ENCODE measurements around the gene ASPG. TPM values are rescaled to one million over a fixed set of nuclear protein-coding genes. Genes with fewer than 3 reads are reported as not detected.
A peak's percentile ranks its signal among the peaks of the same experiment; 100 is the strongest.

Gene ASPG
- total RNA-seq, 3 donors from 2014 or later: 0.19 TPM; not detected in 2

DNA sequence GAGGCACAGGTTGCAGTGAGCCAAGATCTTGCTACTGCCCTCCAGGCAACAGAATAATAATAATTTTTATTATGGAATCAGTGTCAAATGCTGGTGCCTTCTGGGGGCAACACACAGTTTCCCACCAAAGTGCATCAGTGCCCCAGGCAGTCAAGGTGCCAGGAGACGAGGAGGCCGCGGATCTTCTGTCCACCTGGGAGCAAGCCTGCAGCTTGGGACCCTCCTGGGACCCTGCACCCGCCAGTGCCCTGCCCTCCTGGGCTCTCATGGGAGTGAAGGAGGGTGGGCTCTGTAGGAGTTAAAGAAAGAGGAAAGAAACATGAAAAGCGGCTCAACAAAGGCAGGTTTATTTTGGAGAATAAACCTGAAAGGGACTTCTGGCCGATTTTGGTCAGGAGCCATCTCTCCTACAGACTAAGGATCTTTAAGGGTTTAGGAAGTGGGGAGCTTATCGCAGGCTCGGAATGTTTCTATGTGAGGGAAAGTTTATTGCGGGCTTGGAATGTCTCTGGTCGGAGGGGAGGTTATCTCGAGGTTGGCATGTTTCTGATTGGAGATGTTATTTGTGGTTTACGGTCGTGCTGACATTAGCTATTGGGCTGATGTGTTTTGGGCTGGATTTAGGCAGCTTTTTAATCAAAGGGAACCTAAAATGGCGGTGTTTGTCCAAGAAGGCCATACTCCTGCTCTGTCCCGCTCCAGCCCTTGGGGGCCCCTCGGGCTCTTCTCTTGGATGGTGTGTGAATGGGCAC is 1.1 kb upstream of the ASPG start:
- Mint-ChIP-seq H3K27me3 (ENCODE audit: low read depth) (peaks cover 22% of the 10 kb centered on the region), H3K4me3 (peak overlapping the region; percentile 21), H3K36me3 (ENCODE audit: insufficient read depth) (no peaks in the 10 kb centered on the region), H3K4me1 (ENCODE audit: low read depth) (peaks cover 2% of the 10 kb centered on the region), H3K9me3 (no peaks in the 10 kb centered on the region)
- no peak for ATAC-seq
- no peak for DNase-seq

DNA sequence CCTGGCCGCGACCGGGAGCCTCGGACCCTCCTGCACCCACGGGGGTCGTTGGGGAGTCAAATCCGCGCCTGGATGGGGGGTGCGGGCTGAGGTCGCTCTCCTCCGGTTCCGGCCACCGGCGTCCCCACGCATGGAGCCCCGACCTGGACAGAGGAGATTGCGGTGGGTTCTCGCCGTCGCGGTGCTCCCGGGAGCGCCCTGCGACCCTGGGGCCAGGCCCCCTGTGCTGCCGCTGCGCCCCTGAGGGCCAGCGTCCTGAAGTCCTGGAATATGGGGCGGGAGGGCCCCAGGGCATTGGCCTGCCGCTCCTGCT is 345 bp downstream of the ASPG start:
- peaks cover 2% of the 10 kb centered on the region for H3K4me1 Mint-ChIP-seq (ENCODE audit: low read depth)
- H3K36me3 Mint-ChIP-seq (ENCODE audit: insufficient read depth): no peaks in the 10 kb centered on the region
- DNase-seq (no peak), ATAC-seq (no peak)
- H3K9me3 Mint-ChIP-seq: no peaks in the 10 kb centered on the region
- peaks cover 22% of the 10 kb centered on the region for H3K27me3 Mint-ChIP-seq (ENCODE audit: low read depth)
- no peak overlapping the region for H3K4me3 Mint-ChIP-seq

DNA sequence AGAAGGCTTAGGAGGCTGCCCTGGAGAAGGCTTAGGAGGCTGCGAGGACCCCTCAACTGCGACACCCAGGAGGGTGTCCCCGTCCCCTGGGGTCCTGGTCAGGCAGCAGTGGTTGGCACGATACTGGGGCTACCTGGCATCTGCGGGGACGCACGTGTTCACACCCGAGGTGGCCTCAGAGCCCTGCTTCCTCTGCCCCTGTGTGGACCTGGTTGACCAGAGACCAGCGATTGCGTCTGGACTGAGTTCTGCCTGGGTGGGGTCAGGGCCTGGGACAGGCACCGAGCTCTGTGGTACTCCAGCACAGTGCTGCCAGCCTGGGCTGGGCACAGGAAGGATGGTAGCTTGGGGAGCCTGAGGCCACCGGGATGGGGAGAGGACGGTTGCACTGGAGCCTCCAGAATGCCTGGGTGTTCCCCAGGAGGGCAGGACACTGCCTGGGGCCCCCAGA is 735 bp downstream of the ASPG start:
- DNase-seq (no peak), ATAC-seq (no peak)
- H3K9me3 Mint-ChIP-seq: no peaks in the 10 kb centered on the region
- H3K4me1 Mint-ChIP-seq (ENCODE audit: low read depth): peaks cover 2% of the 10 kb centered on the region
- H3K27me3 Mint-ChIP-seq (ENCODE audit: low read depth): peaks cover 22% of the 10 kb centered on the region
- H3K36me3 Mint-ChIP-seq (ENCODE audit: insufficient read depth): no peaks in the 10 kb centered on the region
- H3K4me3 Mint-ChIP-seq: no peak overlapping the region

- Mint-ChIP-seq H3K27me3 (ENCODE audit: low read depth) (peaks cover 22% of the 10 kb centered on the region), H3K9me3 (no peaks in the 10 kb centered on the region), H3K36me3 (ENCODE audit: insufficient read depth) (no peaks in the 10 kb centered on the region), H3K4me1 (ENCODE audit: low read depth) (peaks cover 2% of the 10 kb centered on the region), H3K4me3 (no peak overlapping the region)
- DNase-seq (no peak), ATAC-seq (no peak)
Observed at GRCh38 chr14:104086661-104087461, 1.4 kb downstream of the ASPG start.

- ATAC-seq (no peak), DNase-seq (no peak)
- Mint-ChIP-seq H3K9me3 (no peaks in the 10 kb centered on the region), H3K36me3 (ENCODE audit: insufficient read depth) (no peaks in the 10 kb centered on the region), H3K27me3 (ENCODE audit: low read depth) (peaks cover 22% of the 10 kb centered on the region), H3K4me3 (no peak overlapping the region), H3K4me1 (ENCODE audit: low read depth) (peaks cover 2% of the 10 kb centered on the region)
Observed at GRCh38 chr14:104087505-104087904, 2.0 kb downstream of the ASPG start.

DNA sequence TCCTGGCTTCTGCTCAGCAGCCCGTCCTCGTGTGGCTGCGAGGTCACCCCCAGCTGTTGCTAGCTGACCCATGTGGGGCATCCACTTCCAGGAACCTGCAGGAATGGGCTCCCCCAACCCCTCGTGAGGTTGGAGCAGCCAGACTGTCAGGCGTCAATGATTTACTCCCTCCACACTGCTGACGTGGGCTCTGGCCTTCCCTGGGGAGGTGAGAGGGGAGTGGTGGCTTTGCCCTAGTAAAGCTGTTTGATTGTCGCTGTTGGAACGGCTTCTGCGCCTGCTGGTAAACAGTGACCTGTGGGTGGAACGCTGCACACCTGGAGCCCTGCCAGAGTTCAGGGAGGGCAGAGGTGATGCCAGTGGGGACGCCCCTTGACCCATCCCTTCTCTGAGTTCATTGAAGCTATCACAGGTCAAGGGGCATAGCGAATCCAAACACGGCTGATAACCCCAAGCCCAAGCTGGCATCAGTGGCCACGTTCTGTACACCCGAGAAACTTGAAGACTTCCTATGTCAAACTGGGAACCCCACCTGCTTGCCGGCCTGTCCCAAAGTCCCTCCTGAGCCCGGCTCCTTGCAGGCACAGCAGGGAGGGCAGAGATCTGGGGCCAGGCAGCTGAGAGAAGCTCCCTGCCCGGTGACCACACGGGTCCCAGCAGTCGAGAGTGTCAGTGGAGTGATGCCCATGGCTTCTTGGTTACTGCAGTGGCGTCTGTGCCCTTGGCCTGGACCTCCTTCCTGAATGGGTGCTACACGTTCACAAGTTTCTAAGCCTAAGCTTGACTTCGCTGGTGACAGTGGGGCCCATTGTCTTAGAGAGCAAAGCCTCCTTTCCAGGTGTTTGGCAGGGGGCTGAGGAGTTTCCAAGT is 2.7 kb downstream of the ASPG start:
- Mint-ChIP-seq H3K9me3 (no peaks in the 10 kb centered on the region), H3K4me3 (no peak overlapping the region), H3K4me1 (ENCODE audit: low read depth) (peaks cover 2% of the 10 kb centered on the region), H3K36me3 (ENCODE audit: insufficient read depth) (no peaks in the 10 kb centered on the region), H3K27me3 (ENCODE audit: low read depth) (peaks cover 17% of the 10 kb centered on the region)
- DNase-seq (no peak), ATAC-seq (no peak)

DNA sequence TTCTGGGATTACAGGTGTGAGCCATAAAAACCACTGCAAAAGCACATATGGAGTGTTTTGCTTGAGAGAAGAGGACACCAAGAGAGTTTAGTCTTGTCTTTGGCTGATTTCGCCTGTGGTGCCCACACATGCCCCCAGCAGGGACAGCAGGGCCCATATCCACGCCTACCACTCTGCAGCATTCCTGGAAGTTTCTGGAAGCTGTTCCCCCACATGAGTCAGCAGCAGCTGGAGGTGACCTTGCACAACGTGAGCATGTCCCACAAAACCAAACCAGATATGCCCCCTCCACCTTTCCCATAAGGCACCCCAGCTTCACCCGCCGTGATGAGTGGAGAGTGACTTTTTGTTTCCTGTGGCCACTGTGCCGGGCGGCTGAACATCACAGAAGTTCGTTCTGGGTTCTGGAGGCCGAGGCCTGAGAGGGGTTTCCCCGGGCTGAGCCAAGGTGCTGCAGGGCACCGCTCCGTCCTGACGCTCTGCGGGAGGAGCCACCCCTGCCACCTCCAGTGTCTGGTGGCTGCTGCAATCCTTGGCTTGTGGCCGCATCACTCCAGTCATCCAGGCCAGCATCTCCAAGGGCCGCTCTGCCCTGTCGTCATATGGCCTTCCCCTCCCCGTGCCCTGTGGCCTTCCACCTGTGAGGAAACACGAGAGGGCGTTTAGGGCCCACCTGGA is 4.7 kb downstream of the ASPG start:
- no peak overlapping the region for H3K4me3 Mint-ChIP-seq
- H3K9me3 Mint-ChIP-seq: no peaks in the 10 kb centered on the region
- H3K27me3 Mint-ChIP-seq (ENCODE audit: low read depth): peaks cover 2% of the 10 kb centered on the region
- H3K36me3 Mint-ChIP-seq (ENCODE audit: insufficient read depth): no peaks in the 10 kb centered on the region
- peaks cover 4% of the 10 kb centered on the region for H3K4me1 Mint-ChIP-seq (ENCODE audit: low read depth)
- DNase-seq (no peak), ATAC-seq (no peak)

- Mint-ChIP-seq H3K4me3 (no peak overlapping the region), H3K27me3 (ENCODE audit: low read depth) (peaks cover 2% of the 10 kb centered on the region), H3K36me3 (ENCODE audit: insufficient read depth) (no peaks in the 10 kb centered on the region), H3K4me1 (ENCODE audit: low read depth) (peaks cover 7% of the 10 kb centered on the region), H3K9me3 (no peaks in the 10 kb centered on the region)
- ATAC-seq: no peak
- DNase-seq: no peak
Observed at GRCh38 chr14:104091061-104091926, 5.8 kb downstream of the ASPG start.

DNA sequence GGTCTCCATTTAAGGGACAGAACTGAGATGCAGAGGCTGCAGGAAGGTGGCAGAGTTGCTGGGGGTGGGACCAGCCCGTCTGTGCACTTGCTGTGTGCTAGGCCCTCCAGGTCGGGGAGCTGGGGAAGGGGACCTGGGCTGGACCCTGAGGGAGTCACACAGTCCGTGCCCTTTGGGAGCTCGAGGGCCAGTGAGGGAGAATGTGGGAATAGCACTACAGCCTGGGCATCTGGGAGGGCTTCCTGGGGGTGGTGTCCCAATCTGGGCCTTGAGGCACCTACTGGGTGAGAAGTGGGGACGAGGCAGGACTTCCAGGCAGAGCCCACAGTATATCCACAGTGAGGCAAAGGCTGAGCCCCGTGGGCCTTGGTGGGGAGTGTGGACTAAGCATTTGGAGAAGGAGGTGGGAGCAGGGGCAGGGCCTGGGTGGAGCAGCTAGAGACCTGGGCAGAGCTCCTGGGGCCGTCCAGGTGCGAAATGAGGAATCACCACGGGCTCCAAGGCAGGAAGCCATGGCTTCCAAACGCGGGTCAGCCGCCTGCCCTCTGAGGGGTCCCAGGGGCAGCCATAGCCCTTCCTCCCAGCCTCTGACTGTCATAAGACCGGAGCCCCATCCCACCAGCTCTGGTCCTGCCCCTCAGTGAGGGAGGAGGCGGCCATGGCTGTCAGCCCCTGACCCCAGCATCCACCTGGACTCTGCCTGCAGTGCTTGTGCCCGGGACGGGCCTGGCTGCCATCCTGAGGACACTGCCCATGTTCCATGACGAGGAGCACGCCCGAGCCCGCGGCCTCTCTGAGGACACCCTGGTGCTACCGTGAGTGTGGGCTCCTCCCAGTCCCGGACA is 6.6 kb downstream of the ASPG start:
- no peak for ATAC-seq
- Mint-ChIP-seq H3K27me3 (ENCODE audit: low read depth) (no peaks in the 10 kb centered on the region), H3K9me3 (no peaks in the 10 kb centered on the region), H3K36me3 (ENCODE audit: insufficient read depth) (no peaks in the 10 kb centered on the region), H3K4me3 (no peak overlapping the region), H3K4me1 (ENCODE audit: low read depth) (peaks cover 7% of the 10 kb centered on the region)
- DNase-seq: no peak

DNA sequence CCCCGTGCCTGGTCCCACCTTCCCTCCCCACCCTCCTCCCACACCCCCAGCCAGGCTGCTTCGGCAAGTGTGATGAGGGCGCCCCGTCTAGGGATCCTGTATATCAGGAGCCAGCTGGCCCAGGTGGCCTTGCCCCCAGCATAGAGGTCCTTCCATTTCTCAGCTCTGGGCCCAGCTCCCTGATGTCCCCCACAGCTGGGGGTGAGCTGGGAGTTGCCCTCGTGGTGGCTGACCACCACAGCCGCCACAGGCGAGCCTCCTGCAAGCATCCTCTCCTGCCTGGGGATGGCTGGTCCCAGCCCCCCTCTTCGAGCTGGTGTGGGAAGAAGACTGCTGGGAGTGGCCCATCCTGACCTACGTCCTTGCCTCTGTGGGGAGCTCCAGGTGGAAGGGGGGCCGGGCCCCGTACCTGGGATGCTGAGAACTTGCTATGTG is 7.4 kb downstream of the ASPG start:
- Mint-ChIP-seq H3K4me3 (no peak overlapping the region), H3K27me3 (ENCODE audit: low read depth) (no peaks in the 10 kb centered on the region), H3K36me3 (ENCODE audit: insufficient read depth) (no peaks in the 10 kb centered on the region), H3K9me3 (no peaks in the 10 kb centered on the region), H3K4me1 (ENCODE audit: low read depth) (peaks cover 7% of the 10 kb centered on the region)
- ATAC-seq (no peak), DNase-seq (no peak)

GRCh38 chr14:104093366-104094055 is 8.0 kb downstream of the ASPG start:
- ATAC-seq (no peak), DNase-seq (no peak)
- Mint-ChIP-seq H3K9me3 (no peaks in the 10 kb centered on the region), H3K4me1 (ENCODE audit: low read depth) (peaks cover 7% of the 10 kb centered on the region), H3K4me3 (no peak overlapping the region), H3K27me3 (ENCODE audit: low read depth) (no peaks in the 10 kb centered on the region), H3K36me3 (ENCODE audit: insufficient read depth) (no peaks in the 10 kb centered on the region)

DNA sequence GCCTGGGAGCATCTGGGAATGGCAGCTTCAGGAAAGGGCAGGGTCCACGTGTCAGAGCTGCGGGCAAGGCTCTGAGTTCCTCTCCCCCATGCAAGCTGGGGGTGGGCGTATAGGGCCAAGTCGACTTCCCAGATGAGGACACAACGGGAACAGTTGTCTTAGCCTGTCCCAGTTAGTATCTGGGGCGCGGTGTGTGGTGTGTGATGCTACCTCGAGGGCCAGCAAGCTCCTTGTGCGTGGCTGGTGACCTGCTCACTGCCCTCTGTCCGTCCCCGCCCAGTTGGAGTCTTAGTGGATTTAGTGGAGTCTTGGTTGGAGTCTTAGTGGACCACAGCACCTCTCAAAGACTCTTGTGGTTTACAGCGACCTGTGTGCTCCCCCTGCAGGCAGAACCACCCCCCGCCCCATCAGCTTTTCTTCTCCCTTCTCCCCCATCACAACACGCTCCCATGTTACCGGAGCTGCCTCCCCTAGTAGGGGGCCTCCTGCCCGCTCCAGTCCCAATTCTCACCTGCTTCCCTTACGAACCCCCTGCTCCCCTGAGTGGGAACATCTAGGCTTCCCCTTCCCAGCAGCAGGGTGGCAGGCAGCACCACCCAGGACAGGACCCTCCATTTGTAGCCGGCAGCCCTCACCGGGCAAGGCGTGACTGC is 8.7 kb downstream of the ASPG start:
- ATAC-seq (no peak), DNase-seq (no peak)
- H3K36me3 Mint-ChIP-seq (ENCODE audit: insufficient read depth): no peaks in the 10 kb centered on the region
- no peak overlapping the region for H3K4me3 Mint-ChIP-seq
- H3K4me1 Mint-ChIP-seq (ENCODE audit: low read depth): peaks cover 7% of the 10 kb centered on the region
- H3K9me3 Mint-ChIP-seq: no peaks in the 10 kb centered on the region
- H3K27me3 Mint-ChIP-seq (ENCODE audit: low read depth): no peaks in the 10 kb centered on the region

All from activated T-cell treated with anti-CD3 and anti-CD28 coated beads, Interleukin-2, amount 50 U/mL, for 4 hours (primary cell).